Tibial nerve (tissue), 3 donors: ENCODE data around the gene ENOPH1.

Experiments used
- CTCF ChIP-seq, 5 experiments: fragments of 200-600 bp in 3 of 5; fragments of 450-650 bp in 2 of 5; sonication (generic) in 3 of 5; IDR thresholded peaks; one replicate each; pipeline ENCODE4 v1.5.1; 2016 to 2019; ENCODE audit warnings: antibody characterized with exemption in 5 of 5, mild to moderate bottlenecking in 3 of 5, moderate library complexity in 2 of 5
- POLR2A ChIP-seq, 2 donors: fragments of 450-650 bp; IDR thresholded peaks; one replicate each; pipeline ENCODE4 v1.6.1; 2017; ENCODE audit warnings: antibody characterized with exemption in 2 of 2, mild to moderate bottlenecking in 2 of 2, moderate library complexity in 2 of 2

GRCh38 chr4:82500435-82501153, 70.2 kb downstream of the ENOPH1 start:
- TF ChIP-seq POLR2A (IDR thresholded peaks at IDR 0.05) (no peak), CTCF (IDR thresholded peaks at IDR 0.05) (no peak)
